HL-60 (cell line): ENCODE measurements around the gene FCRL1.

Experiments used
- DNase-seq, 2 experiments: peaks; one replicate each; pipeline ENCODE4 v3.0.0-alpha.2; 2010 to 2020; ENCODE audit warnings: low read depth in 1 of 2, low spot score in 1 of 2
- H3K27ac ChIP-seq: fragments of 250-450 bp; sonication (Bioruptor Pico); replicated peaks from 2 replicates; pipeline ENCODE4 v1.5.1; 2020; ENCODE audit warnings: mild to moderate bottlenecking, moderate library complexity
- H3K27me3 ChIP-seq: fragments of 250-450 bp; sonication (Bioruptor Pico); 2 replicates; pipeline ENCODE4 v1.5.1; 2021; ENCODE audit warnings: mild to moderate bottlenecking, moderate library complexity; ENCODE audit not compliant: insufficient read depth, poor library complexity, severe bottlenecking
- H3K4me3 ChIP-seq: replicated peaks from 2 replicates; pipeline ENCODE4 v1.5.1; 2011; ENCODE audit warnings: mild to moderate bottlenecking, control low read depth, low read length; ENCODE audit not compliant: insufficient read depth
- GABPA ChIP-seq: IDR thresholded peaks from 2 replicates; pipeline ENCODE4 v1.6.1; 2012; ENCODE audit warnings: low read depth
- POLR2AphosphoS5 ChIP-seq: IDR thresholded peaks from 2 replicates; pipeline ENCODE4 v1.6.1; 2012; ENCODE audit warnings: low read depth
- SPI1 ChIP-seq: IDR thresholded peaks from 2 replicates; pipeline ENCODE4 v1.6.1; 2012; ENCODE audit warnings: low read depth, mild to moderate bottlenecking, borderline replicate concordance
- TF ChIP-seq, protein P1 (sequence below): IDR thresholded peaks from 2 replicates; pipeline ENCODE4 v1.6.1; 2012; ENCODE audit warnings: low read depth; ENCODE audit not compliant: insufficient replicate concordance
- TF ChIP-seq, protein P2 (sequence below): IDR thresholded peaks from one replicate; pipeline ENCODE4 v1.5.1; 2011; ENCODE audit warnings: low read length, control low read depth, inconsistent platforms; ENCODE audit not compliant: insufficient read depth

FCRL1 gene

DNA sequence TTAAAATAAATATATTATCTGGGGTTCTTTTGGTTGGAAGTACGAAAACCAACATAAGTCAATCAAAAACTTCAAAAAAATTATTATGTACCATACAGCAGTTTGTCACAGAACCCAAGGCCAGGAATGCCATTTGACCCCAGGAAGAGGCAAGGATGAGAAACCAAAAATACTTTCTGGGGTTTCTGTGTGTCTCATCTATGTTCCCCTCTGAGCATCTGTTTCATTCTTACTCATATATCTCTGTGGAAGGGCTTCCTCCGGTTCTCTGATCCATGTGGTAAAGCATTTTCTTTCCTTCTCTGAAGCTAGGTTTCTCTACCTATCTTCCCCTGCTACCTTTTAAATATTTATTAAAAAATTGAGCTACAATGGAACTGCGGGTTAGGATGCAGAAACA lies 9.8 kb upstream of the FCRL1 start:
- no peak overlapping the region for H3K4me3 ChIP-seq
- DNase-seq, result no peak
- H3K27ac ChIP-seq, result no peak overlapping the region
- H3K27me3 ChIP-seq, result no peaks in the 10 kb centered on the region
- TF ChIP-seq SPI1 (no peak), GABPA (no peak), POLR2AphosphoS5 (no peak)
- TF ChIP-seq, protein P1, sequence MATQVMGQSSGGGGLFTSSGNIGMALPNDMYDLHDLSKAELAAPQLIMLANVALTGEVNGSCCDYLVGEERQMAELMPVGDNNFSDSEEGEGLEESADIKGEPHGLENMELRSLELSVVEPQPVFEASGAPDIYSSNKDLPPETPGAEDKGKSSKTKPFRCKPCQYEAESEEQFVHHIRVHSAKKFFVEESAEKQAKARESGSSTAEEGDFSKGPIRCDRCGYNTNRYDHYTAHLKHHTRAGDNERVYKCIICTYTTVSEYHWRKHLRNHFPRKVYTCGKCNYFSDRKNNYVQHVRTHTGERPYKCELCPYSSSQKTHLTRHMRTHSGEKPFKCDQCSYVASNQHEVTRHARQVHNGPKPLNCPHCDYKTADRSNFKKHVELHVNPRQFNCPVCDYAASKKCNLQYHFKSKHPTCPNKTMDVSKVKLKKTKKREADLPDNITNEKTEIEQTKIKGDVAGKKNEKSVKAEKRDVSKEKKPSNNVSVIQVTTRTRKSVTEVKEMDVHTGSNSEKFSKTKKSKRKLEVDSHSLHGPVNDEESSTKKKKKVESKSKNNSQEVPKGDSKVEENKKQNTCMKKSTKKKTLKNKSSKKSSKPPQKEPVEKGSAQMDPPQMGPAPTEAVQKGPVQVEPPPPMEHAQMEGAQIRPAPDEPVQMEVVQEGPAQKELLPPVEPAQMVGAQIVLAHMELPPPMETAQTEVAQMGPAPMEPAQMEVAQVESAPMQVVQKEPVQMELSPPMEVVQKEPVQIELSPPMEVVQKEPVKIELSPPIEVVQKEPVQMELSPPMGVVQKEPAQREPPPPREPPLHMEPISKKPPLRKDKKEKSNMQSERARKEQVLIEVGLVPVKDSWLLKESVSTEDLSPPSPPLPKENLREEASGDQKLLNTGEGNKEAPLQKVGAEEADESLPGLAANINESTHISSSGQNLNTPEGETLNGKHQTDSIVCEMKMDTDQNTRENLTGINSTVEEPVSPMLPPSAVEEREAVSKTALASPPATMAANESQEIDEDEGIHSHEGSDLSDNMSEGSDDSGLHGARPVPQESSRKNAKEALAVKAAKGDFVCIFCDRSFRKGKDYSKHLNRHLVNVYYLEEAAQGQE, result no peak
- TF ChIP-seq, protein P2, sequence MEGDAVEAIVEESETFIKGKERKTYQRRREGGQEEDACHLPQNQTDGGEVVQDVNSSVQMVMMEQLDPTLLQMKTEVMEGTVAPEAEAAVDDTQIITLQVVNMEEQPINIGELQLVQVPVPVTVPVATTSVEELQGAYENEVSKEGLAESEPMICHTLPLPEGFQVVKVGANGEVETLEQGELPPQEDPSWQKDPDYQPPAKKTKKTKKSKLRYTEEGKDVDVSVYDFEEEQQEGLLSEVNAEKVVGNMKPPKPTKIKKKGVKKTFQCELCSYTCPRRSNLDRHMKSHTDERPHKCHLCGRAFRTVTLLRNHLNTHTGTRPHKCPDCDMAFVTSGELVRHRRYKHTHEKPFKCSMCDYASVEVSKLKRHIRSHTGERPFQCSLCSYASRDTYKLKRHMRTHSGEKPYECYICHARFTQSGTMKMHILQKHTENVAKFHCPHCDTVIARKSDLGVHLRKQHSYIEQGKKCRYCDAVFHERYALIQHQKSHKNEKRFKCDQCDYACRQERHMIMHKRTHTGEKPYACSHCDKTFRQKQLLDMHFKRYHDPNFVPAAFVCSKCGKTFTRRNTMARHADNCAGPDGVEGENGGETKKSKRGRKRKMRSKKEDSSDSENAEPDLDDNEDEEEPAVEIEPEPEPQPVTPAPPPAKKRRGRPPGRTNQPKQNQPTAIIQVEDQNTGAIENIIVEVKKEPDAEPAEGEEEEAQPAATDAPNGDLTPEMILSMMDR, result no peak

DNA sequence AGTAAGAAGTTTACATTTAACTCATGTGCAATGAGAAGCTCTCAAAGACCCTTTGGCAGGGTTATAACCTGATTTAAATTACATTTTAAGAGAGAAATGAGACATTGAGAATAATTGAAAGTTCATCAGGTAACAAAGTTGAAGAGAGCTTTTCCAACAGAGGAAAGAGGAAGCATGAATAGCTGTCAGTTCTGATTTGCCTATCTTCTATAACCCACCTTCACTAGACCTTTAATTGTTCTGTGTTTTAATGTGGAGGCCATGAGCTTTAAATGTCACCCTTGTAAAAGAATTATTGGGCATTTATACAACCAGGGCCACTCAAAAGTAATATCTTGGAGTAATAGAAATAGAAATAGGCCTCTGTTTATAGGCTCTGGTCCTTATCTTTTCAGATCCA lies 9.3 kb upstream of the FCRL1 start:
- Histone ChIP-seq H3K27ac (no peak overlapping the region), H3K27me3 (no peaks in the 10 kb centered on the region), H3K4me3 (no peak overlapping the region)
- TF ChIP-seq POLR2AphosphoS5 (no peak), GABPA (no peak), SPI1 (no peak)
- TF ChIP-seq, protein P1, result no peak
- TF ChIP-seq, protein P2, result no peak
- no peak for DNase-seq

DNA sequence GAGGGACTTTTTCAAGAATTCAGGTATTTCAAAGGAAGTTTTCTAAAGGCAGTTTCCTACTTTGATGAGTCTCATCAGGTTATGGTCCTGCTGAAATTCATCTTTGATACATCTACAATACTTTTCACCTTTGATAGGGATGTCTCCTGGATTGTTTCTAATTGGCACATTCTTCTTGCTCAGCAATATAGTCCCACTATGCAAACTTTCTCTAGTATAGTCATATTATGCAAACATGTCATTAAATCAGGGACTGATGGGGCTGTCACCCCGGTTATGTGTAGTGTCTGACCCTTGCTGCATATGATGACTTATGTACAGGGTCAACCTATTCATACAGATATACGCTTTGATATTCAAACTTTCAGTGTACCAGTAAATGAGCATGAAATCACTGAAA lies 379 bp upstream of the FCRL1 start:
- Histone ChIP-seq H3K27me3 (no peaks in the 10 kb centered on the region), H3K4me3 (no peak overlapping the region), H3K27ac (no peak overlapping the region)
- DNase-seq, result no peak
- no peak for TF ChIP-seq GABPA
- no peak for TF ChIP-seq SPI1
- TF ChIP-seq, protein P2, result no peak
- TF ChIP-seq, protein P1, result no peak
- no peak for TF ChIP-seq POLR2AphosphoS5
